Astrocyte (in vitro differentiated cells and primary cell): ENCODE measurements around the gene PPP2R2B.

Source experiments
- EZH2 ChIP-seq: IDR thresholded peaks from 2 replicates; pipeline ENCODE4 v1.6.1; 2012; ENCODE audit warnings: mild to moderate bottlenecking, low read length, inconsistent platforms; ENCODE audit not compliant: insufficient read depth
- TF ChIP-seq, protein P1 (sequence below): IDR thresholded peaks from 2 replicates; pipeline ENCODE4 v1.5.1; 2011; ENCODE audit warnings: low read depth, mild to moderate bottlenecking, inconsistent platforms, low read length, moderate library complexity; ENCODE audit not compliant: insufficient read depth

DNA sequence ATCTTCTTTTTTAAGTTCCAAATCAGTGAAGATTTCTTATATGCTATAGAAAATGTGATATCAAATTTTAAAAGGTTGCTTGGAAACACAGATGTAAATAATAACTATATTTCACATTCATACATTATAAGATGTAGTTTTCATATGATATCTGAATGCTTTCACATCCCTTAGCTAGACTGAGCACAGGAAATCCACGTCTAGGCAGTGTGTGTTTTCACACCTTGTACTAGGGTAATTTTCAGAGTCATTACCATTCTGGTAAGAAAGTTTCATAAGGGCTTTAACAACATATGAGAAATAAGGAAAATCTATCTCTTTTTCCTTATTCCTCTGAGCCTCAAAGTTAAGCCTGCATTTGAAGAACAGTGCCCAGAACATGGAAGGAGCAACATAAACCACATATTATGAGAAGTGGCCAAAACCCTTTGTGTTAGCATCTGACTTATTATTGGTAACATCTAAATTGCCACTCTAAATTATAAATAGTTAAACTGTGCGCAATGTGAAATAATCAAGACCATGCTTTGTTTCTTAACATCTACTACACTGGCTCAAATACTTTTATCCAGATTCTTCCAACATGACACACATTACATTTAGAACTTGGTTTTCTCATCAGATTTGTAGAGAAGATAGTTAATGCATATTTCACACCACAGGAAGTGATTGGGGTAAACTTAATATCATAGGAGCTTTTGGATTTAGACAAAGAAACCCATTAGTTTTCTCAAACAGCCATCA, 113.3 kb downstream of the PPP2R2B start:
- TF ChIP-seq, protein P1, sequence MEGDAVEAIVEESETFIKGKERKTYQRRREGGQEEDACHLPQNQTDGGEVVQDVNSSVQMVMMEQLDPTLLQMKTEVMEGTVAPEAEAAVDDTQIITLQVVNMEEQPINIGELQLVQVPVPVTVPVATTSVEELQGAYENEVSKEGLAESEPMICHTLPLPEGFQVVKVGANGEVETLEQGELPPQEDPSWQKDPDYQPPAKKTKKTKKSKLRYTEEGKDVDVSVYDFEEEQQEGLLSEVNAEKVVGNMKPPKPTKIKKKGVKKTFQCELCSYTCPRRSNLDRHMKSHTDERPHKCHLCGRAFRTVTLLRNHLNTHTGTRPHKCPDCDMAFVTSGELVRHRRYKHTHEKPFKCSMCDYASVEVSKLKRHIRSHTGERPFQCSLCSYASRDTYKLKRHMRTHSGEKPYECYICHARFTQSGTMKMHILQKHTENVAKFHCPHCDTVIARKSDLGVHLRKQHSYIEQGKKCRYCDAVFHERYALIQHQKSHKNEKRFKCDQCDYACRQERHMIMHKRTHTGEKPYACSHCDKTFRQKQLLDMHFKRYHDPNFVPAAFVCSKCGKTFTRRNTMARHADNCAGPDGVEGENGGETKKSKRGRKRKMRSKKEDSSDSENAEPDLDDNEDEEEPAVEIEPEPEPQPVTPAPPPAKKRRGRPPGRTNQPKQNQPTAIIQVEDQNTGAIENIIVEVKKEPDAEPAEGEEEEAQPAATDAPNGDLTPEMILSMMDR, result no peak
- no peak for TF ChIP-seq EZH2
